HepG2 (cell line): ENCODE measurements around the gene RPUSD4. TPM values are rescaled to one million over a fixed set of nuclear protein-coding genes. Genes with fewer than 3 reads are reported as not detected.

Experiments used
- ARNT2 ChIP-seq: sonication (generic); formaldehyde crosslinking; IDR thresholded peaks from 2 replicates; pipeline ENCODE4 v1.8.0; 2022; ENCODE audit warnings: mild to moderate bottlenecking, low read depth, missing genetic modification reagents, moderate library complexity
- EP300 ChIP-seq, 3 experiments: sonication (generic) in 1 of 3; formaldehyde crosslinking in 1 of 3; IDR thresholded peaks; 2 replicates each; pipeline versions ENCODE4 v1.5.1 to v1.6.1; 2011 to 2020; ENCODE audit warnings: low read depth in 2 of 3, low read length in 2 of 3, borderline replicate concordance in 1 of 3, improper control_type of control experiment in 1 of 3, mild to moderate bottlenecking in 1 of 3, missing genetic modification reagents in 1 of 3, moderate library complexity in 1 of 3
- HIVEP1 ChIP-seq: sonication (generic); formaldehyde crosslinking; IDR thresholded peaks from 2 replicates; pipeline ENCODE4 v1.4.0; 2020; ENCODE audit warnings: mild to moderate bottlenecking, missing genetic modification reagents
- LCORL ChIP-seq, 2 experiments: fragments of 450-650 bp in 1 of 2; sonication (generic) in 1 of 2; formaldehyde crosslinking in 1 of 2; IDR thresholded peaks; 2 replicates each; pipeline versions ENCODE4 v1.5.0 to v1.6.1; 2017 to 2020; ENCODE audit warnings: antibody characterized with exemption in 1 of 2, missing genetic modification reagents in 1 of 2
- MBD4 ChIP-seq: IDR thresholded peaks from 2 replicates; pipeline ENCODE4 v1.6.1; 2012; ENCODE audit warnings: low read length, inconsistent platforms, borderline replicate concordance
- MEIS2 ChIP-seq: sonication (generic); formaldehyde crosslinking; IDR thresholded peaks from 2 replicates; pipeline ENCODE4 v1.9.0; 2021; ENCODE audit warnings: mild to moderate bottlenecking, missing genetic modification reagents
- PPARG ChIP-seq: conservative IDR thresholded peaks from 2 replicates; pipeline ENCODE4 v1.6.1; 2016; ENCODE audit warnings: missing biosample characterization, missing genetic modification reagents
- SIN3A ChIP-seq: IDR thresholded peaks from 2 replicates; pipeline ENCODE4 v1.6.1; 2011; ENCODE audit warnings: low read depth, mild to moderate bottlenecking, control low read depth, low read length, borderline replicate concordance
- SP1 ChIP-seq, 2 experiments: fragments of 450-650 bp in 1 of 2; sonication (generic) in 1 of 2; formaldehyde crosslinking in 1 of 2; IDR thresholded peaks; 2 replicates each; pipeline versions ENCODE4 v1.4.0 to v1.6.1; 2016 to 2020; ENCODE audit warnings: missing genetic modification reagents in 1 of 2
- SP2 ChIP-seq: sonication (generic); formaldehyde crosslinking; IDR thresholded peaks from 2 replicates; pipeline ENCODE4 v1.5.1; 2020; ENCODE audit warnings: mild to moderate bottlenecking, missing genetic modification reagents
- TCF12 ChIP-seq, 2 experiments: fragments of 450-650 bp in 1 of 2; sonication (generic) in 1 of 2; formaldehyde crosslinking in 1 of 2; IDR thresholded peaks; 2 replicates each; pipeline versions ENCODE4 v1.6.1 to v1.8.0; 2017 to 2022; ENCODE audit warnings: antibody characterized with exemption in 1 of 2, mild to moderate bottlenecking in 1 of 2, missing genetic modification reagents in 1 of 2, moderate library complexity in 1 of 2
- ZNF484 ChIP-seq: sonication (generic); formaldehyde crosslinking; IDR thresholded peaks from 2 replicates; pipeline ENCODE4 v1.5.1; 2020; ENCODE audit warnings: mild to moderate bottlenecking, low read depth, missing genetic modification reagents, borderline replicate concordance
- ZNF670 ChIP-seq: sonication (generic); formaldehyde crosslinking; IDR thresholded peaks from 2 replicates; pipeline ENCODE4 v1.8.0; 2022; ENCODE audit warnings: mild to moderate bottlenecking, missing genetic modification reagents, borderline replicate concordance
- ZNF724P ChIP-seq: sonication (generic); formaldehyde crosslinking; IDR thresholded peaks from 2 replicates; pipeline ENCODE4 v1.8.0; 2022; ENCODE audit warnings: missing genetic modification reagents, borderline replicate concordance
- ZSCAN20 ChIP-seq: sonication (generic); formaldehyde crosslinking; IDR thresholded peaks from 2 replicates; pipeline ENCODE4 v1.4.0; 2020; ENCODE audit warnings: missing genetic modification reagents, mild to moderate bottlenecking, borderline replicate concordance
- polyA plus RNA-seq, 8 experiments: library from polyadenylated mRNA; depleted of rRNA in 3 of 8; stranded (reverse) in 7 of 8; unstranded in 1 of 8; fragments of >200 nt; fragmentation: Illumina TruSeq in 4 of 8; extraction: Trizol in 4 of 8; gene quantifications; 2 replicates each; pipeline versions ENCODE4 v1.2.1 to v1.2.3, GENCODE V29; 2011 to 2016; ENCODE audit warnings: low read depth in 4 of 8, missing spikeins in 1 of 8, mixed read lengths in 1 of 8; ENCODE audit not compliant: insufficient read depth in 1 of 8
- total RNA-seq, 5 experiments: library from RNA; depleted of rRNA; stranded (reverse); fragments of >200 nt; fragmentation: Illumina TruSeq; extraction: Trizol; gene quantifications; 2 replicates each; pipeline ENCODE4 v1.2.3, GENCODE V29; 2016; ENCODE audit warnings: low read depth in 1 of 5
- TF ChIP-seq, protein P1 (sequence below): sonication (generic); formaldehyde crosslinking; IDR thresholded peaks from 2 replicates; pipeline ENCODE4 v1.5.0; 2020; ENCODE audit warnings: mild to moderate bottlenecking, missing genetic modification reagents, borderline replicate concordance
- TF ChIP-seq, protein P2 (sequence below): sonication (generic); formaldehyde crosslinking; IDR thresholded peaks from 2 replicates; pipeline ENCODE4 v1.4.0; 2020; ENCODE audit warnings: mild to moderate bottlenecking, missing genetic modification reagents
- TF ChIP-seq, protein P3 (sequence below): IDR thresholded peaks from 2 replicates; pipeline ENCODE4 v1.6.1; 2016; ENCODE audit warnings: mild to moderate bottlenecking
- TF ChIP-seq, protein P4 (sequence below): sonication (generic); formaldehyde crosslinking; IDR thresholded peaks from 2 replicates; pipeline ENCODE4 v1.8.1; 2023; ENCODE audit warnings: missing genetic modification reagents, inconsistent platforms, borderline replicate concordance
- TF ChIP-seq, protein P5 (sequence below): sonication (generic); formaldehyde crosslinking; IDR thresholded peaks from 2 replicates; pipeline ENCODE4 v1.8.0; 2022; ENCODE audit warnings: missing genetic modification reagents, low read depth, mild to moderate bottlenecking, borderline replicate concordance

RPUSD4 gene
- total and polyA plus RNA-seq, 2 of the 13 experiments (the other 11 are each of a cell fraction or from before 2014, with no cell fraction given): 45.0 to 52.9 TPM

DNA sequence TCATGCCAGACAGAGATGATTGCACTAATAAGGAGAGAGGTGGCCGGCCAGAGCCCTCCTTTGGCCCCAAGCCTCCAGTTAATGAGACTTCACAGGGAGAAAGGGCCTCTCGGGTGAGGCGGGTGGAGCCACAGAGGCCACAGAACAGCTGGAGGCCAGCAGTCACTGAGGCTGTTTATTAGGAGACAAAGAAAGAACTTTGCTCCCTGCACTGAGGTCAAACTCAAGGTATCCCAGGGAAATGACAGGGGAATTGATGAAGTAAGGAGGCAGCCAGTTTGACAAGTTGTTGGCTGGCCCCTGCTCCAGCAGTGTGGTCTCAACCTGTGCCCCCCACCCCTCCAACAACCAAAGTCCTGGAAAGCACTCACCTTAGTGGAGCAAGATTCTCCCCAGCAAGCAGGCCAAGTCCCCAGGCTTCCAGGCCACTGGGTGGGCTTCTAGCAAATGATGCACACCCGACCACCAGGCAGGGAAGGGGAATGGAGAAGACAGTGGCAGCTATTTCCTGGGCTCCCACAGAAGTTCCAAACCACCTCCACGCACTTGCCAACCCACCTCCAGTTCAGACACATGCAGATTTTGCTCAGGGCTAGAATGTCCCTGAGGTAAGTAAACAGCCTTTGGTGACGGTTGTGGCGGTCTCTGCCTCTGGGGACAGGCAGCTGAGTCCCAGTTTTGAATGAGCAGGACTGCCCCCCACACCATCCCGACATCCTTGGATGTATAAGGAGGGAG lies 53.2 kb downstream of the RPUSD4 start (continued):
- TF ChIP-seq, protein P1, sequence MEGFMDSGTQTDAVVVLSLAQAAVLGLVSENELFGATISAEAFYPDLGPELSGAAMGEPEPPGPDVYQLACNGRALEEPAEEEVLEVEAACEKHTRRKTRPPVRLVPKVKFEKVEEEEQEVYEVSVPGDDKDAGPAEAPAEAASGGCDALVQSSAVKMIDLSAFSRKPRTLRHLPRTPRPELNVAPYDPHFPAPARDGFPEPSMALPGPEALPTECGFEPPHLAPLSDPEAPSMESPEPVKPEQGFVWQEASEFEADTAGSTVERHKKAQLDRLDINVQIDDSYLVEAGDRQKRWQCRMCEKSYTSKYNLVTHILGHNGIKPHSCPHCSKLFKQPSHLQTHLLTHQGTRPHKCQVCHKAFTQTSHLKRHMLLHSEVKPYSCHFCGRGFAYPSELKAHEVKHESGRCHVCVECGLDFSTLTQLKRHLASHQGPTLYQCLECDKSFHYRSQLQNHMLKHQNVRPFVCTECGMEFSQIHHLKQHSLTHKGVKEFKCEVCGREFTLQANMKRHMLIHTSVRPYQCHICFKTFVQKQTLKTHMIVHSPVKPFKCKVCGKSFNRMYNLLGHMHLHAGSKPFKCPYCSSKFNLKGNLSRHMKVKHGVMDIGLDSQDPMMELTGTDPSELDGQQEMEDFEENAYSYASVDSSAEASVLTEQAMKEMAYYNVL (CRISPR knock-in tag): 0 out of 2 replicates have a peak, but pooled peaks have one; percentile 33
- TF ChIP-seq HIVEP1 (CRISPR knock-in tag) (no peak), EP300 (IDR thresholded peaks at IDR 0.05; ENCODE audit: low read depth in 2 of 2, low read length in 2 of 2) (peak in 1 of 2 experiments; percentile 69; a peak in 2 of 4 replicates), EP300 (CRISPR knock-in tag; IDR thresholded peaks at IDR 0.05; ENCODE audit: borderline replicate concordance) (no peak; the same call in 1 of the 2 replicates), SP1 (IDR thresholded peaks at IDR 0.05) (no peak), SP1 (CRISPR knock-in tag; IDR thresholded peaks at IDR 0.05) (no peak), ZNF724P (CRISPR knock-in tag) (no peak), MEIS2 (CRISPR knock-in tag) (0 out of 2 replicates have a peak, but pooled peaks have one; percentile 61), SP2 (CRISPR knock-in tag) (no peak), ZNF670 (CRISPR knock-in tag) (no peak), PPARG (CRISPR knock-in tag) (peak; percentile 40; the same call in 1 of the 2 replicates), SIN3A (0 out of 2 replicates have a peak, but pooled peaks have one; percentile 51), ZSCAN20 (CRISPR knock-in tag) (no peak), TCF12 (IDR thresholded peaks at IDR 0.05) (no peak), TCF12 (CRISPR knock-in tag; IDR thresholded peaks at IDR 0.05) (no peak), ARNT2 (CRISPR knock-in tag) (0 out of 2 replicates have a peak, but pooled peaks have one; percentile 41), ZNF484 (no peak), MBD4 (no peak), LCORL (IDR thresholded peaks at IDR 0.05) (no peak), LCORL (CRISPR knock-in tag; IDR thresholded peaks at IDR 0.05) (peak; percentile 89)
- TF ChIP-seq, protein P2, sequence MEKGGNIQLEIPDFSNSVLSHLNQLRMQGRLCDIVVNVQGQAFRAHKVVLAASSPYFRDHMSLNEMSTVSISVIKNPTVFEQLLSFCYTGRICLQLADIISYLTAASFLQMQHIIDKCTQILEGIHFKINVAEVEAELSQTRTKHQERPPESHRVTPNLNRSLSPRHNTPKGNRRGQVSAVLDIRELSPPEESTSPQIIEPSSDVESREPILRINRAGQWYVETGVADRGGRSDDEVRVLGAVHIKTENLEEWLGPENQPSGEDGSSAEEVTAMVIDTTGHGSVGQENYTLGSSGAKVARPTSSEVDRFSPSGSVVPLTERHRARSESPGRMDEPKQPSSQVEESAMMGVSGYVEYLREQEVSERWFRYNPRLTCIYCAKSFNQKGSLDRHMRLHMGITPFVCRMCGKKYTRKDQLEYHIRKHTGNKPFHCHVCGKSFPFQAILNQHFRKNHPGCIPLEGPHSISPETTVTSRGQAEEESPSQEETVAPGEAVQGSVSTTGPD: no peak
- TF ChIP-seq, protein P3, sequence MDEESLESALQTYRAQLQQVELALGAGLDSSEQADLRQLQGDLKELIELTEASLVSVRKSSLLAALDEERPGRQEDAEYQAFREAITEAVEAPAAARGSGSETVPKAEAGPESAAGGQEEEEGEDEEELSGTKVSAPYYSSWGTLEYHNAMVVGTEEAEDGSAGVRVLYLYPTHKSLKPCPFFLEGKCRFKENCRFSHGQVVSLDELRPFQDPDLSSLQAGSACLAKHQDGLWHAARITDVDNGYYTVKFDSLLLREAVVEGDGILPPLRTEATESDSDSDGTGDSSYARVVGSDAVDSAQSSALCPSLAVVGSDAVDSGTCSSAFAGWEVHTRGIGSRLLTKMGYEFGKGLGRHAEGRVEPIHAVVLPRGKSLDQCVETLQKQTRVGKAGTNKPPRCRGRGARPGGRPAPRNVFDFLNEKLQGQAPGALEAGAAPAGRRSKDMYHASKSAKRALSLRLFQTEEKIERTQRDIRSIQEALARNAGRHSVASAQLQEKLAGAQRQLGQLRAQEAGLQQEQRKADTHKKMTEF: peak; percentile 60; the same call in 1 of the 2 replicates
- TF ChIP-seq, protein P4, sequence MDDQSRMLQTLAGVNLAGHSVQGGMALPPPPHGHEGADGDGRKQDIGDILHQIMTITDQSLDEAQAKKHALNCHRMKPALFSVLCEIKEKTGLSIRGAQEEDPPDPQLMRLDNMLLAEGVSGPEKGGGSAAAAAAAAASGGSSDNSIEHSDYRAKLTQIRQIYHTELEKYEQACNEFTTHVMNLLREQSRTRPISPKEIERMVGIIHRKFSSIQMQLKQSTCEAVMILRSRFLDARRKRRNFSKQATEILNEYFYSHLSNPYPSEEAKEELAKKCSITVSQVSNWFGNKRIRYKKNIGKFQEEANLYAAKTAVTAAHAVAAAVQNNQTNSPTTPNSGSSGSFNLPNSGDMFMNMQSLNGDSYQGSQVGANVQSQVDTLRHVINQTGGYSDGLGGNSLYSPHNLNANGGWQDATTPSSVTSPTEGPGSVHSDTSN (CRISPR knock-in tag): no peak
- TF ChIP-seq, protein P5, sequence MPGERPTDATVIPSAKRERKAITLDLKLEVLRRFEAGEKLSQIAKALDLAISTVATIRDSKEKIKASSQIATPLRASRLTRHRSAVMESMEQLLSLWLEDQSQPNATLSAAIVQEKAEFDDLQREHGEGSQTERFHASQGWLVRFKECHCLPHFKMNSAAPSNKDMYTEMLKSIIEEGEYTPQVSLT (CRISPR knock-in tag): no peak
